H9 (cell line): ENCODE results near the gene FOXI1. TPM values are rescaled to one million over a fixed set of nuclear protein-coding genes. Genes with fewer than 3 reads are reported as not detected.

Experiments used
- DNase-seq: peaks from one replicate; pipeline ENCODE4 v3.0.0-alpha.2; 2017
- H2AFZ ChIP-seq: one replicate; pipeline ENCODE4 v1.6.1; 2013; ENCODE audit warnings: mild to moderate bottlenecking, low read length, control low read depth, moderate library complexity
- H2AK5ac ChIP-seq: 2 replicates; pipeline ENCODE4 v1.6.1; 2013; ENCODE audit warnings: low read length, control low read depth, mixed read lengths; ENCODE audit not compliant: insufficient read length
- H2BK120ac ChIP-seq: one replicate; pipeline ENCODE4 v1.6.1; 2013; ENCODE audit warnings: low read depth, mild to moderate bottlenecking, low read length, control low read depth, inconsistent platforms; ENCODE audit not compliant: poor library complexity, severe bottlenecking
- H2BK12ac ChIP-seq: 2 replicates; pipeline ENCODE4 v1.6.1; 2013; ENCODE audit warnings: low read length, control low read depth, mixed read lengths, low read depth; ENCODE audit not compliant: insufficient read length
- H2BK15ac ChIP-seq: 2 replicates; pipeline ENCODE4 v1.6.1; 2013; ENCODE audit warnings: low read depth, low read length, control low read depth
- H2BK20ac ChIP-seq: one replicate; pipeline ENCODE4 v1.6.1; 2013; ENCODE audit warnings: low read depth, mild to moderate bottlenecking, low read length, control low read depth, inconsistent platforms; ENCODE audit not compliant: poor library complexity, severe bottlenecking
- H2BK5ac ChIP-seq: 2 replicates; pipeline ENCODE4 v1.6.1; 2013; ENCODE audit warnings: low read length, control low read depth, mixed read lengths; ENCODE audit not compliant: insufficient read length
- H3K14ac ChIP-seq: 2 replicates; pipeline ENCODE4 v1.6.1; 2013; ENCODE audit warnings: low read length, control low read depth; ENCODE audit not compliant: insufficient read depth
- H3K18ac ChIP-seq: 2 replicates; pipeline ENCODE4 v1.6.1; 2013; ENCODE audit warnings: low read depth, mild to moderate bottlenecking, mixed read lengths, low read length, control low read depth; ENCODE audit not compliant: insufficient read length
- H3K23ac ChIP-seq: 2 replicates; pipeline ENCODE4 v1.6.1; 2013; ENCODE audit warnings: low read length, control low read depth, mixed read lengths, low read depth; ENCODE audit not compliant: insufficient read length
- H3K23me2 ChIP-seq: 2 replicates; pipeline ENCODE4 v1.6.1; 2013; ENCODE audit warnings: low read depth, mild to moderate bottlenecking, mixed read lengths, low read length, control low read depth; ENCODE audit not compliant: insufficient read length, poor library complexity, severe bottlenecking
- H3K27ac ChIP-seq: 2 replicates; pipeline ENCODE4 v1.5.1; 2013; ENCODE audit warnings: low read length, control low read depth, mixed read lengths, low read depth; ENCODE audit not compliant: insufficient read length
- H3K27me3 ChIP-seq: 2 replicates; pipeline ENCODE4 v1.6.1; 2013; ENCODE audit warnings: low read length, control low read depth, inconsistent platforms; ENCODE audit not compliant: insufficient read depth
- H3K4ac ChIP-seq: 2 replicates; pipeline ENCODE4 v1.6.1; 2013; ENCODE audit warnings: low read depth, mild to moderate bottlenecking, control low read depth, inconsistent platforms, low read length, moderate library complexity
- H3K4me1 ChIP-seq: 2 replicates; pipeline ENCODE4 v1.6.1; 2013; ENCODE audit warnings: low read length, control low read depth, inconsistent platforms; ENCODE audit not compliant: insufficient read depth
- H3K4me2 ChIP-seq: 2 replicates; pipeline ENCODE4 v1.6.1; 2013; ENCODE audit warnings: low read length, control low read depth, mixed read lengths; ENCODE audit not compliant: insufficient read length, insufficient read depth
- H3K56ac ChIP-seq: 2 replicates; pipeline ENCODE4 v1.6.1; 2013; ENCODE audit warnings: low read depth, mild to moderate bottlenecking, mixed read lengths, low read length, control low read depth; ENCODE audit not compliant: insufficient read length
- H3K79me1 ChIP-seq: 2 replicates; pipeline ENCODE4 v1.6.1; 2013; ENCODE audit warnings: low read depth, mild to moderate bottlenecking, moderate library complexity, low read length, control low read depth, inconsistent platforms; ENCODE audit not compliant: insufficient read depth, poor library complexity, severe bottlenecking
- H3K79me2 ChIP-seq: 2 replicates; pipeline ENCODE4 v1.6.1; 2013; ENCODE audit warnings: low read length, control low read depth, inconsistent platforms; ENCODE audit not compliant: insufficient read depth
- H3K9ac ChIP-seq: 2 replicates; pipeline ENCODE4 v1.6.1; 2013; ENCODE audit warnings: low read length, control low read depth, mixed read lengths; ENCODE audit not compliant: insufficient read length; ENCODE audit errors: extremely low read depth
- H3K9me3 ChIP-seq: one replicate; pipeline ENCODE4 v1.6.1; 2013; ENCODE audit warnings: low read depth, low read length, inconsistent platforms; ENCODE audit not compliant: control insufficient read depth
- H3T11ph ChIP-seq: one replicate; pipeline ENCODE4 v1.6.1; 2013; ENCODE audit warnings: mild to moderate bottlenecking, low read length, control low read depth, inconsistent platforms
- H4K20me1 ChIP-seq: one replicate; pipeline ENCODE4 v1.6.1; 2013; ENCODE audit not compliant: control insufficient read depth, insufficient read length, insufficient read depth
- H4K5ac ChIP-seq: 2 replicates; pipeline ENCODE4 v1.6.1; 2013; ENCODE audit warnings: low read depth, mild to moderate bottlenecking, mixed read lengths, low read length, control low read depth; ENCODE audit not compliant: insufficient read length
- H4K8ac ChIP-seq: replicated peaks from 2 replicates; pipeline ENCODE4 v1.6.1; 2013; ENCODE audit warnings: low read length, control low read depth, mixed read lengths, low read depth; ENCODE audit not compliant: insufficient read length
- H4K91ac ChIP-seq: 2 replicates; pipeline ENCODE4 v1.6.1; 2013; ENCODE audit warnings: low read depth, mild to moderate bottlenecking, moderate library complexity, mixed read lengths, low read length, control low read depth; ENCODE audit not compliant: insufficient read length
- H3K27ac Mint-ChIP-seq, 3 experiments: 2 replicates in 2 of 3; 3 replicates in 1 of 3; pipeline ENCODE4 v1.8.0; 2020 to 2021; ENCODE audit warnings: mixed read lengths in 3 of 3, mild to moderate bottlenecking in 1 of 3, moderate library complexity in 1 of 3
- H3K27me3 Mint-ChIP-seq: 2 replicates; pipeline ENCODE4 v1.8.0; 2021; ENCODE audit warnings: low read depth, mild to moderate bottlenecking, moderate library complexity, mixed read lengths
- H3K36me3 Mint-ChIP-seq, 3 experiments: 2 replicates in 2 of 3; 3 replicates in 1 of 3; pipeline ENCODE4 v1.8.0; 2020 to 2021; ENCODE audit warnings: low read depth in 3 of 3, mixed read lengths in 3 of 3; ENCODE audit not compliant: insufficient read depth in 1 of 3
- H3K4me1 Mint-ChIP-seq, 2 experiments: 2 replicates each; pipeline ENCODE4 v1.8.0; 2020; ENCODE audit warnings: mixed read lengths in 2 of 2
- H3K4me3 Mint-ChIP-seq, 2 experiments: 2 replicates in 1 of 2; 3 replicates in 1 of 2; pipeline ENCODE4 v1.8.0; 2020 to 2021; ENCODE audit warnings: mild to moderate bottlenecking in 2 of 2, mixed read lengths in 2 of 2, moderate library complexity in 1 of 2
- H3K9me3 Mint-ChIP-seq, 2 experiments: 2 replicates in 1 of 2; 3 replicates in 1 of 2; pipeline ENCODE4 v1.8.0; 2020; ENCODE audit warnings: mild to moderate bottlenecking in 2 of 2, mixed read lengths in 2 of 2, moderate library complexity in 1 of 2
- WGBS: extraction: QIAGEN DNeasy Blood & Tissue Kit; methylation state at CpG from one replicate; pipeline ENCODE4 v1.1.7; 2013; ENCODE audit warnings: missing lambda C conversion rate, low lambda C conversion rate, mixed read lengths; ENCODE audit not compliant: insufficient read length; ENCODE audit errors: extremely low coverage; 5-methylcytosine and 5-hydroxymethylcytosine counted together
- total RNA-seq: library from RNA; stranded (reverse); gene quantifications from 2 replicates; pipeline ENCODE4 v1.2.1, GENCODE V29; 2021
- TF ChIP-seq, protein P1 (sequence below): fragments of 200-600 bp; sonication (generic); conservative IDR thresholded peaks from 3 replicates; pipeline ENCODE4 v1.8.0; 2021; ENCODE audit warnings: antibody characterized with exemption, mild to moderate bottlenecking

FOXI1 gene
- total RNA-seq, 1 experiment from 2014 or later = not detected

DNA sequence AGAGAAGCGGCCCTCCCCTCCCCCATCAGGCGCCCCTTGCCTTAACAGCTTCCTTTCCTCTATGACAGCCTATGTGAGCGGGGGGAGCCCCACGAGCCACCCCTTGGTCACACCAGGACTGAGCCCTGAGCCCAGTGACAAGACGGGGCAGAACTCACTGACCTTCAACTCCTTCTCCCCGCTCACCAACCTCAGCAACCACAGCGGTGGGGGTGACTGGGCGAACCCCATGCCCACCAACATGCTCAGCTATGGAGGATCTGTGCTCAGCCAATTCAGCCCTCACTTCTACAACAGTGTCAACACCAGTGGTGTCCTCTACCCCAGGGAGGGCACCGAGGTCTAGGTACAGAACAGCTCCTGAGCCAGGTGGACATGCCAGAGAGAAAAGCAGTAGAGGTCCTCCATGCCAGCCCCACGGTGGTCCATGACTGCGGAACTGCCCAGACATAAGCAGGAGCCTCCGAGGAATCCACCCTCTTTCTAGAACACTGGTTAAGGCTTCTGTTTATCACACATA, 2.6 kb downstream of the FOXI1 start:
- Histone ChIP-seq H4K5ac (no peak overlapping the region), H2BK15ac (no peak overlapping the region), H3T11ph (no peak overlapping the region), H2BK5ac (no peak overlapping the region), H4K91ac (no peak overlapping the region), H4K20me1 (no peaks in the 10 kb centered on the region), H2BK20ac (no peak overlapping the region), H2AFZ (no peak overlapping the region), H3K23ac (no peak overlapping the region), H3K27ac (no peak overlapping the region), H3K18ac (no peak overlapping the region), H2AK5ac (no peak overlapping the region), H3K14ac (no peak overlapping the region), H3K27me3 (no peaks in the 10 kb centered on the region; the same call in 1 of the 2 replicates), H3K4ac (no peak overlapping the region), H3K23me2 (no peaks in the 10 kb centered on the region), H3K4me2 (no peak overlapping the region), H3K79me1 (no peaks in the 10 kb centered on the region), H2BK120ac (no peak overlapping the region), H3K4me1 (no peaks in the 10 kb centered on the region), H3K9ac (no peak overlapping the region), H4K8ac (no peak overlapping the region), H3K79me2 (no peaks in the 10 kb centered on the region), H3K9me3 (no peaks in the 10 kb centered on the region), H3K56ac (no peak overlapping the region), H2BK12ac (no peak overlapping the region)
- Mint-ChIP-seq H3K4me3 (no peak overlapping the region), H3K27ac (no peak overlapping the region), H3K36me3 (no peaks in the 10 kb centered on the region; a peak in 1 of 7 replicates), H3K9me3 (peaks cover 0 to 5% of the 10 kb centered on the region in 2 experiments; a peak in 1 of 5 replicates), H3K4me1 (peaks cover 30 to 42% of the 10 kb centered on the region in 2 experiments), H3K27me3 (peaks cover 93% of the 10 kb centered on the region)
- DNase-seq = peak; percentile 20
- WGBS = no CpG with 5 or more reads among the region's 12 CpGs
- TF ChIP-seq, protein P1, sequence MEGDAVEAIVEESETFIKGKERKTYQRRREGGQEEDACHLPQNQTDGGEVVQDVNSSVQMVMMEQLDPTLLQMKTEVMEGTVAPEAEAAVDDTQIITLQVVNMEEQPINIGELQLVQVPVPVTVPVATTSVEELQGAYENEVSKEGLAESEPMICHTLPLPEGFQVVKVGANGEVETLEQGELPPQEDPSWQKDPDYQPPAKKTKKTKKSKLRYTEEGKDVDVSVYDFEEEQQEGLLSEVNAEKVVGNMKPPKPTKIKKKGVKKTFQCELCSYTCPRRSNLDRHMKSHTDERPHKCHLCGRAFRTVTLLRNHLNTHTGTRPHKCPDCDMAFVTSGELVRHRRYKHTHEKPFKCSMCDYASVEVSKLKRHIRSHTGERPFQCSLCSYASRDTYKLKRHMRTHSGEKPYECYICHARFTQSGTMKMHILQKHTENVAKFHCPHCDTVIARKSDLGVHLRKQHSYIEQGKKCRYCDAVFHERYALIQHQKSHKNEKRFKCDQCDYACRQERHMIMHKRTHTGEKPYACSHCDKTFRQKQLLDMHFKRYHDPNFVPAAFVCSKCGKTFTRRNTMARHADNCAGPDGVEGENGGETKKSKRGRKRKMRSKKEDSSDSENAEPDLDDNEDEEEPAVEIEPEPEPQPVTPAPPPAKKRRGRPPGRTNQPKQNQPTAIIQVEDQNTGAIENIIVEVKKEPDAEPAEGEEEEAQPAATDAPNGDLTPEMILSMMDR = no peak
